ENCODE data around the gene MBNL3. TPM values are rescaled to one million over a fixed set of nuclear protein-coding genes. Genes with fewer than 3 reads are reported as not detected.
"Not testable (repeated sequence)": the region's sequence is repeated elsewhere in the genome, so short reads cannot be mapped to it uniquely, and the experiment has no call there.

Gene MBNL3
- total RNA-seq, 1 donor from 2014 or later = 31.1 TPM

- ATAC-seq (ENCODE audit: poor library complexity); DNase-seq; intact Hi-C loops (cut with DNase I): not testable (repeated sequence)
These were observed 161.9 kb downstream of the MBNL3 start for GRCh38 chrX:132326960-132327359.
